ENCODE measurements around the gene PNLIPRP1. TPM values are rescaled to one million over a fixed set of nuclear protein-coding genes. Genes with fewer than 3 reads are reported as not detected.

PNLIPRP1 gene
- total RNA-seq, 1 donor from 2014 or later = not detected

- no peak for DNase-seq (ENCODE audit: low read depth)
Observed at GRCh38 chr10:116599991-116600390, 9.2 kb downstream of the PNLIPRP1 start.

GRCh38 chr10:116602648-116603400, 12.1 kb downstream of the PNLIPRP1 start:
- no peak for DNase-seq (ENCODE audit: low read depth)

GRCh38 chr10:116606061-116606483, 15.3 kb downstream of the PNLIPRP1 start:
- DNase-seq (ENCODE audit: low read depth) = no peak

- DNase-seq (ENCODE audit: low read depth) = no peak
Observed at GRCh38 chr10:116607336-116607735, 16.6 kb downstream of the PNLIPRP1 start.

GRCh38 chr10:116608686-116609594, 18.2 kb downstream of the PNLIPRP1 start:
- DNase-seq (ENCODE audit: low read depth) = no peak

GRCh38 chr10:116610443-116611152, 19.8 kb downstream of the PNLIPRP1 start:
- no peak for DNase-seq (ENCODE audit: low read depth)

GRCh38 chr10:116611153-116611545, 20.4 kb downstream of the PNLIPRP1 start:
- no peak for DNase-seq (ENCODE audit: low read depth)

- DNase-seq (ENCODE audit: low read depth) = no peak
Observed at GRCh38 chr10:116612107-116612769, 21.5 kb downstream of the PNLIPRP1 start.

- DNase-seq (ENCODE audit: low read depth) = no peak
Observed at GRCh38 chr10:116613471-116613870, 22.7 kb downstream of the PNLIPRP1 start.

- DNase-seq (ENCODE audit: low read depth) = no peak
Observed at GRCh38 chr10:116614796-116615195, 24.0 kb downstream of the PNLIPRP1 start.

- DNase-seq (ENCODE audit: low read depth) = no peak
Observed at GRCh38 chr10:116615199-116615776, 24.5 kb downstream of the PNLIPRP1 start.

GRCh38 chr10:116620423-116621400, 30.0 kb downstream of the PNLIPRP1 start, which contains the start of gene PNLIPRP2:
TSS of gene PNLIPRP2 (plus strand) at chr10:116620953.
- no peak for DNase-seq (ENCODE audit: low read depth)

GRCh38 chr10:116621476-116621875, 30.7 kb downstream of the PNLIPRP1 start:
- DNase-seq (ENCODE audit: low read depth) = no peak

GRCh38 chr10:116621934-116622655, 31.3 kb downstream of the PNLIPRP1 start:
- no peak for DNase-seq (ENCODE audit: low read depth)

- no peak for DNase-seq (ENCODE audit: low read depth)
Observed at GRCh38 chr10:116625845-116626244, 35.1 kb downstream of the PNLIPRP1 start.

GRCh38 chr10:116626815-116627214, 36.1 kb downstream of the PNLIPRP1 start:
- DNase-seq (ENCODE audit: low read depth) = no peak

GRCh38 chr10:116627386-116627933, 36.7 kb downstream of the PNLIPRP1 start:
- DNase-seq (ENCODE audit: low read depth) = no peak

- DNase-seq (ENCODE audit: low read depth) = no peak
Observed at GRCh38 chr10:116629340-116629739, 38.6 kb downstream of the PNLIPRP1 start.

- no peak for DNase-seq (ENCODE audit: low read depth)
Observed at GRCh38 chr10:116630020-116630419, 39.3 kb downstream of the PNLIPRP1 start.

All from renal cortical epithelial cell (primary cell).